ENCODE data around the gene FGF8.

Gene FGF8

DNA sequence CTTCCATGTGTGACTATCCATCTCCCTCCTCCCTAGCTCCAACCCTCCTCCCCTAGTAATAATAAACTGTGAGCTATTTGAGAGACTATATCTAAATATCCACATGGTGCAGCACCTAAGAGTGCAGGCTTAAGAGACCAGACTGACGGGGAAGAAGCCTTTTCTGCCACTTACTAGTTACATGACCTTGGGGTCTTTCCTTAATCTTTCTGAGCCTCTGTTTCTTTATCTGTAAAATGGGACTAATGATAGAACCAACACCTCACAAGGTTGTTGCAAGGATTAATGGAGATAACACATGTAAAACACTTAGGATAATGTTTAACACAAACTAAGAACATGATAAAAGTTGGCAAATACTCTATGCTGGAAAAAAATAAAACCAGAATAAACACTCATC is 43.8 kb downstream of the FGF8 start:
- no peak for DNase-seq (ENCODE audit: low read depth, low spot score)

DNA sequence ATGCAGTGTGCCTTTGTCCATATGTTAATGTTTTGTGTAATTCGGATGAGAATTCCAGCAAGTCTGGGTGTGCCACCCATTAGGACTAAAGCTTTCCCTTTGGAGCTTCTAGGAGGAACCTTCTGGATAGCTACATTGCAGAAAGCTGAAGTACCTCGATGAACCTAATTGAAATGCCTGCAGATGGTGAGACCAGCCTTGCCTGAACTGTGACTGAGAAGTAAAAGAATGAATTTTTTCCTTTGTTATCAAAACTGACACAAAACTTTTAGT is 49.9 kb downstream of the FGF8 start:
- DNase-seq (ENCODE audit: low read depth, low spot score), result no peak

DNA sequence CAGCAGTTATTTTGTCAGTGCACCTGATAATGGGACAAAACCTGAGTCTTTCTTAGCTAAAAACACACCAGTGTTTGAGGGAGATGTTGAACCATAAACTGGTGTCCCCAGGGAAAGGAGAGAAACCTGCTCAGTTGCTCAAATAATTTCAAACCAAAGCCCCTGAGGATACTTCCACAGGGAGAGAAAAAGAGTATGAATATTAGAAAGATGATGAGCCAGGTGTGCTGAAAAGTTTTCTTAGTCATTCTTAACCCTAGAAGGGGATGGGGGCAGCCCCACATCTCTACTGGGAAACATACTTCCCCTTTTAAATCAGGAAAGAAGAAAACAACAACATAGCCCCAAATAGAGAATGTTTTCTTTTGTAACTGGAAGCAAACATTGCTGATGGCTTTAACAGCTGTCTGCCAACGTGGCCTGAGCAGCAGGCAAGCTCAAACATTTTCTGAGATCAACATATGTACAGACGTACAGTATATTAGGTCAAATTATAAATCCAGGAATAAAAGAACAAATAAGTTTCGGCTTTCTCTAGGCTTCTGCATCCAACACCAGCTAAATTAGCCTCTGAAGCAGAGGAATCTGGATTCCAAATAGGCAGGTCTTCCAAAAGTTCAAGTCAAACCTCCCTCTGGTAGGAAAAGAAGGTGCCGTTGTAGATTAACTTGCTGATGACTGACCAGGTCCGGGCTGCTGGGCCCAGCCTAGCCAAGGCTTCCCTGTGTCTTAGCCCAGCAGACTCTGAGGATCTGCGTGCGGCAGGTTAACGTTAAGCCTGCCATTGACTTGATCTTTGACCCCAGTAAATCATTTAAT is 50.4 kb downstream of the FGF8 start:
- DNase-seq (ENCODE audit: low read depth, low spot score), result no peak

DNA sequence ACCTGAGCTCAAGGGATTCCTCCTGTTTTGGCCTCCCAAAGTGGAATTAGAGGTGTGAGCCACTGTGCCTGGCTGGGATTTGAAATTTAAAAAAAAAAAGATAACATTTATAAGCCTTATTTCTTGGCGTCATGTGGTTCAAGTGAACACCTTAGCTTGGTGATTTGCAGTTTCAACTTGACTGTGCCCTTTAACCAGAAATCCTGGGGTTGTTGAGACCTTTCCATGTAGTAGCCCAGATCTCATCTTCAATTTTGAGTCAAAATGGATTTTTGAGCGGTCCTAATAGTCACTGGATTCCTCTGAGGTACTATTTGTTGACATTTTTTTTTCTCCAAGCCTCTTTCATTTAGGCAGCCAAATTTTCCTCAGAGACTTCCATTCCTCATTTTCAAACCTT is 51.5 kb downstream of the FGF8 start:
- no peak for DNase-seq (ENCODE audit: low read depth, low spot score)

DNA sequence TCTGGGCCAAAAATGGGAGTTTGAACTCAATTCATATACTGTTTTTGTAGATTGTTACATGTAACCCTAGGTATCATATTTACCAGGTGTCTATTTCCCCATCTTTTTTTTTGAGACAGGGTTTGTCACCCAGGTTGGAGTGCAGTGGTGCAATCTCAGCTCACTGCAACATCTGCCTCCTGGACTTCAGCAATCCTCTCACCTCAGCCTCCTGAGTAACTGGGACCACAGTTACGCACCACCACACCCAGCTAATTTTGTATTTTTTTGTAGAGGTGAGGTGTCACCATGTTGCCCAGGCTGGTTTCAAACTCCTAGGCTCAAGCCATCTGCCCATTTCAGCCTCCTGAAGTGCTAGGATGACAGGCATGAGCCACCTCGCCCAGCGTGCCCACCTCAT is 52.7 kb downstream of the FGF8 start:
- DNase-seq (ENCODE audit: low read depth, low spot score), result no peak

DNA sequence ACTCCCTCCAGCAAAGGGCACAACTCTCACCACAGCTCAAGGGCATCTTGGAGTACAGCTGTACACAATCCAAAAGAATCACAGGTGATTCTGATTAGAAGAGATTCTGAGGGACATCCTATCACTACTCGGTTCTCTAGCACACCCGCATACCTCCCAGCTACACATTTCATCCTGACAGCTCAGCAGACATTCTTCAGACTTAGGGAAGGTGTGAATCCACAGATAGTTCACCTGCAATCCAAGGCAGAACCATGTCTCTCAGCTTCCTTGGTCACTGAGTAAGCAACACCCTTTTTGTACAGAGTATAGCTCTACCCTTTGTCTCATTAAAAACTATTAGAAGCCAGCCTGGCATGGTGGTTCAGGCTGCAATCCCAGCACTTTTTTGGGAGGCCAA is 54.1 kb downstream of the FGF8 start:
- no peak for DNase-seq (ENCODE audit: low read depth, low spot score)

DNA sequence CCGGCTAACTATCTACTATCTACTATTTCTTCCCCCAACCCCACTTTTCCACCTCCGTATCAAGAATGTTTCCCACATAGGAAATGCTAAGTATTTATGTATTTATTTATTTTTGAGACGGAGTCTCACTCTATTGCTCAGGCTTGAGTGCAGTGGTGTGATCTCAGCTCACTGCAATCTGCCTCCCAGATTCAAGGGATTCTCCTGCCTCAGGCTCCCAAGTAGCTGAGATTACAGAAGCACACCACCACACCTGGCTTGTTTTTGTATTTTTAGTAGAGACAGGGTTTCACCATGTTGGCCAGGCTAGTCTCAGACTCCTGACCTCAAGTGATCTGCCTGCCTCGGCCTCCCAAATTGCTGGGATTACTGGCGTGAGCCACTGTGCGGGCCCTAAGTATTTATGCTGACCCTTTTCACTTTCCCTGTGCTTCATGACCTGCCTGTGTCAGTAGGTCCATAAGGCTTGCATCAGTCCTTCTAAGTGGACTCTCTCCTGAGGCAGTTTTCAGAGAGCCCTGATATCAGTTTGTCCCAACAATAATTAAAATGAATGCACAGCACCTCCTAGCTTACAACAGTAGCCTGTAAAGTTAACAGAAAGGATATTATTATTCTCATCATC is 55.2 kb downstream of the FGF8 start:
- DNase-seq (ENCODE audit: low read depth, low spot score), result no peak

All from astrocyte of the hippocampus (primary cell).